ENCODE measurements around the gene SEC63.
"Not testable (repeated sequence)": the region's sequence is repeated elsewhere in the genome, so short reads cannot be mapped to it uniquely, and the experiment has no call there.

SEC63 gene

DNA sequence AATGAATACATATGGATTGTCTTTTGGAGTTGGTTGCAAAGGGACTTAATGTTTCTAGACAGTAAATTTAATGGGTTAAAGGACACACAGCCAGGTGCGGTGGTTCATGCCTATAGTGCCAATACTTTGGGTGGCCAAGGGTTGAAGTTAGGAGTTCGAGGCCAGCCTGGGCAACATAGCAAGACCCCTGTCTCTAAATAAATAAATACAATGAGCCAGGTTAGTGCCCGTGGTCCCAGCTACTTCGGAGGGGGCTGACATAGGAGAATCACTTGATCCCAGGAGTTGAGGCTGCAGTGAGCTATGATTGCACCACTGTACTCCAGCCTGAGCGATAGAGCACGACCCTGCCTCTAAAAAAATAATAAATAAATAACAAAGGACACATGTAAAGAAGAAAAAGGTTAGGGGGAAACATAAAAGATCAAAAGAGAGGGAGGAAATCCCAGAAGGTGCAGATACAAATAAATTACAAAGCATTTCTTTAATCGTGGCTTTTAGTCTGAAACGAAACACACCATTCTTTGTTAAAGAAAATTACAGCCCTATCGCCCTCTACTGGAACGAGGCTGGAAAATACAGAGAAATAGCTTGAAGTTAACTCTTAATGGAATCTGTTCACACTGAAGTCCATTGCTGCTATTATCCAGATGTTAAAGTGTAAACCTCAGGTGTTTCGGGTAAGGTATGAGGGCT lies 91.3 kb downstream of the SEC63 start:
- peak; percentile 60 for DNase-seq
- Histone ChIP-seq H3K27me3 (ENCODE audit: insufficient read depth, low read length, poor library complexity) (no peaks in the 10 kb centered on the region), H3K79me2 (ENCODE audit: control insufficient read depth, insufficient read depth, low read length) (no peaks in the 10 kb centered on the region), H3K23ac (ENCODE audit: low read length) (no peak overlapping the region), H3K36me3 (ENCODE audit: control insufficient read depth, insufficient read depth, low read length) (no peaks in the 10 kb centered on the region), H3K27ac (ENCODE audit: low read depth, low read length) (no peak overlapping the region), H3K4ac (ENCODE audit: low read depth, low read length) (no peak overlapping the region), H2BK5ac (ENCODE audit: low read length) (no peak overlapping the region), H3K4me2 (ENCODE audit: low read length) (no peak overlapping the region), H3K4me1 (ENCODE audit: control insufficient read depth, low read depth, low read length) (no peaks in the 10 kb centered on the region), H4K5ac (ENCODE audit: low read length) (no peak overlapping the region), H4K8ac (ENCODE audit: low read depth, low read length) (no peak overlapping the region), H2AK5ac (ENCODE audit: low read length) (no peak overlapping the region), H2BK120ac (ENCODE audit: low read depth, low read length) (no peak overlapping the region), H3K79me1 (ENCODE audit: low read length) (no peaks in the 10 kb centered on the region), H3K18ac (ENCODE audit: low read length) (no peak overlapping the region), H3K56ac (ENCODE audit: low read length) (no peak overlapping the region), H3K9ac (ENCODE audit: low read length) (no peak overlapping the region), H3K4me3 (ENCODE audit: low read length) (no peak overlapping the region), H2BK15ac (replicated peaks; ENCODE audit: low read depth) (no peak overlapping the region)
- no CpG with 5 or more reads among the region's 11 CpGs for WGBS (ENCODE audit: extremely low coverage, insufficient coverage, low lambda C conversion rate)

- WGBS (ENCODE audit: extremely low coverage, insufficient coverage, low lambda C conversion rate): no CpG with 5 or more reads among the region's 5 CpGs
- H3K23ac ChIP-seq (ENCODE audit: low read length): no peak overlapping the region
Measured at GRCh38 chr6:107864226-107865127, 93.5 kb downstream of the SEC63 start.

GRCh38 chr6:107862383-107862782 lies 95.6 kb downstream of the SEC63 start:
- Histone ChIP-seq H3K9ac (ENCODE audit: low read length) (no peak overlapping the region), H3K4ac (ENCODE audit: low read depth, low read length) (no peak overlapping the region), H3K79me2 (ENCODE audit: control insufficient read depth, insufficient read depth, low read length) (no peaks in the 10 kb centered on the region), H2BK5ac (ENCODE audit: low read length) (no peak overlapping the region), H4K8ac (ENCODE audit: low read depth, low read length) (no peak overlapping the region), H3K23ac (ENCODE audit: low read length) (no peak overlapping the region), H3K27ac (ENCODE audit: low read depth, low read length) (no peak overlapping the region), H3K4me1 (ENCODE audit: control insufficient read depth, low read depth, low read length) (no peaks in the 10 kb centered on the region), H2BK15ac (replicated peaks; ENCODE audit: low read depth) (no peak overlapping the region), H2BK120ac (ENCODE audit: low read depth, low read length) (no peak overlapping the region), H2AK5ac (ENCODE audit: low read length) (no peak overlapping the region), H3K4me3 (ENCODE audit: low read length) (no peak overlapping the region), H3K4me2 (ENCODE audit: low read length) (no peak overlapping the region), H4K5ac (ENCODE audit: low read length) (no peak overlapping the region), H3K36me3 (ENCODE audit: control insufficient read depth, insufficient read depth, low read length) (no peaks in the 10 kb centered on the region), H3K56ac (ENCODE audit: low read length) (no peak overlapping the region), H3K79me1 (ENCODE audit: low read length) (no peaks in the 10 kb centered on the region), H3K27me3 (ENCODE audit: insufficient read depth, low read length, poor library complexity) (no peaks in the 10 kb centered on the region), H3K18ac (ENCODE audit: low read length) (no peak overlapping the region)
- no peak for DNase-seq

More at GRCh38 chr6:107864226-107865127, 93.5 kb downstream of the SEC63 start:
- H3K27ac ChIP-seq (ENCODE audit: low read depth, low read length): no peak overlapping the region
- no peaks in the 10 kb centered on the region for H3K79me1 ChIP-seq (ENCODE audit: low read length)
- H3K56ac ChIP-seq (ENCODE audit: low read length): no peak overlapping the region
- no peak overlapping the region for H2BK5ac ChIP-seq (ENCODE audit: low read length)
- no peak overlapping the region for H2AK5ac ChIP-seq (ENCODE audit: low read length)
- H2BK15ac ChIP-seq (replicated peaks; ENCODE audit: low read depth): no peak overlapping the region
- H3K9ac ChIP-seq (ENCODE audit: low read length): no peak overlapping the region
- H3K18ac ChIP-seq (ENCODE audit: low read length): no peak overlapping the region
- H3K4me1 ChIP-seq (ENCODE audit: control insufficient read depth, low read depth, low read length): no peaks in the 10 kb centered on the region
- no peak overlapping the region for H4K5ac ChIP-seq (ENCODE audit: low read length)
- no peaks in the 10 kb centered on the region for H3K36me3 ChIP-seq (ENCODE audit: control insufficient read depth, insufficient read depth, low read length)
- no peaks in the 10 kb centered on the region for H3K27me3 ChIP-seq (ENCODE audit: insufficient read depth, low read length, poor library complexity)
- DNase-seq: no peak
- no peaks in the 10 kb centered on the region for H3K79me2 ChIP-seq (ENCODE audit: control insufficient read depth, insufficient read depth, low read length)
- H3K4me3 ChIP-seq (ENCODE audit: low read length): no peak overlapping the region
- H3K4me2 ChIP-seq (ENCODE audit: low read length): no peak overlapping the region
- H4K8ac ChIP-seq (ENCODE audit: low read depth, low read length): no peak overlapping the region
- H2BK120ac ChIP-seq (ENCODE audit: low read depth, low read length): no peak overlapping the region
- H3K4ac ChIP-seq (ENCODE audit: low read depth, low read length): no peak overlapping the region

GRCh38 chr6:107860963-107861362 lies 97.0 kb downstream of the SEC63 start:
- H3K27ac ChIP-seq (ENCODE audit: low read depth, low read length); H2AK5ac ChIP-seq (ENCODE audit: low read length); H3K79me1 ChIP-seq (ENCODE audit: low read length); H4K5ac ChIP-seq (ENCODE audit: low read length); H3K79me2 ChIP-seq (ENCODE audit: control insufficient read depth, insufficient read depth, low read length); H2BK15ac ChIP-seq (replicated peaks; ENCODE audit: low read depth); H2BK120ac ChIP-seq (ENCODE audit: low read depth, low read length); H3K56ac ChIP-seq (ENCODE audit: low read length); H3K4me3 ChIP-seq (ENCODE audit: low read length); H3K9ac ChIP-seq (ENCODE audit: low read length); H2BK5ac ChIP-seq (ENCODE audit: low read length); H4K8ac ChIP-seq (ENCODE audit: low read depth, low read length); H3K18ac ChIP-seq (ENCODE audit: low read length); H3K4me2 ChIP-seq (ENCODE audit: low read length); DNase-seq; H3K4me1 ChIP-seq (ENCODE audit: control insufficient read depth, low read depth, low read length); H3K36me3 ChIP-seq (ENCODE audit: control insufficient read depth, insufficient read depth, low read length); H3K27me3 ChIP-seq (ENCODE audit: insufficient read depth, low read length, poor library complexity); H3K4ac ChIP-seq (ENCODE audit: low read depth, low read length); H3K23ac ChIP-seq (ENCODE audit: low read length): not testable (repeated sequence)
- WGBS (ENCODE audit: extremely low coverage, insufficient coverage, low lambda C conversion rate): no CpG with 5 or more reads among the region's 4 CpGs

DNA sequence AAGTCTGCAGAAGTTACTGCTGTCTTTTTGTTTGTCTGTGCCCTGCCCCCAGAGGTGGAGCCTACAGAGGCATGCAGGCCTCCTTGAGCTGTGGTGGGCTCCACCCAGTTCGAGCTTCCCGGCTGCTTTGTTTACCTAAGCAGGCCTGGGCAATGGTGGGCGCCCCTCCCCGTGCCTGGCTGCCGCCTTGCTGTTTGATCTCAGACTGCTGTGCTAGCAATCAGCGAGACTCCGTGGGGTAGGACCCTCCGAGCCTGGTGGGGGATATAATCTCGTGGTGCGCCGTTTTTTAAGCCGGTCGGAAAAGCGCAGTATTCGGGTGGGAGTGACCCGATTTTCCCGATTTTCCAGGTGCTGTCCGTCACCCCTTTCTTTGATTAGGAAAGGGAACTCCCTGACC lies 97.9 kb downstream of the SEC63 start:
- not testable (repeated sequence) for H3K79me1 ChIP-seq (ENCODE audit: low read length); H4K5ac ChIP-seq (ENCODE audit: low read length); H3K79me2 ChIP-seq (ENCODE audit: control insufficient read depth, insufficient read depth, low read length); H3K9ac ChIP-seq (ENCODE audit: low read length); H3K23ac ChIP-seq (ENCODE audit: low read length); H3K27me3 ChIP-seq (ENCODE audit: insufficient read depth, low read length, poor library complexity); H3K4me2 ChIP-seq (ENCODE audit: low read length); H2AK5ac ChIP-seq (ENCODE audit: low read length); H3K36me3 ChIP-seq (ENCODE audit: control insufficient read depth, insufficient read depth, low read length); H3K56ac ChIP-seq (ENCODE audit: low read length); H3K4me1 ChIP-seq (ENCODE audit: control insufficient read depth, low read depth, low read length); H2BK15ac ChIP-seq (replicated peaks; ENCODE audit: low read depth); H3K4me3 ChIP-seq (ENCODE audit: low read length); H2BK5ac ChIP-seq (ENCODE audit: low read length); H2BK120ac ChIP-seq (ENCODE audit: low read depth, low read length); DNase-seq; H3K4ac ChIP-seq (ENCODE audit: low read depth, low read length); H4K8ac ChIP-seq (ENCODE audit: low read depth, low read length); H3K18ac ChIP-seq (ENCODE audit: low read length); H3K27ac ChIP-seq (ENCODE audit: low read depth, low read length)
- no CpG with 5 or more reads among the region's 18 CpGs for WGBS (ENCODE audit: extremely low coverage, insufficient coverage, low lambda C conversion rate)

Measured in mesendoderm (in vitro differentiated cells).